Measurements from ENCODE around the gene SLC24A4. TPM values are rescaled to one million over a fixed set of nuclear protein-coding genes. Genes with fewer than 3 reads are reported as not detected.

Gene SLC24A4
- total RNA-seq, 1 donor from 2014 or later, result not detected

GRCh38 chr14:92481386-92481785, 158.4 kb downstream of the SLC24A4 start:
- Histone ChIP-seq H3K4me3 (ENCODE audit: low read depth, low read length) (no peak overlapping the region), H3K36me3 (ENCODE audit: control insufficient read depth, insufficient read depth, low read length) (no peaks in the 10 kb centered on the region), H3K27me3 (ENCODE audit: control insufficient read depth, insufficient read depth, low read length) (no peaks in the 10 kb centered on the region)
- no peak for DNase-seq (ENCODE audit: low read depth)
- peak; percentile 24 for TF ChIP-seq CTCF (IDR thresholded peaks at IDR 0.05; ENCODE audit: insufficient read depth, low read length, poor library complexity, severe bottlenecking)

GRCh38 chr14:92481811-92482555, 159.0 kb downstream of the SLC24A4 start:
- no peak for DNase-seq (ENCODE audit: low read depth)
- Histone ChIP-seq H3K36me3 (ENCODE audit: control insufficient read depth, insufficient read depth, low read length) (no peaks in the 10 kb centered on the region), H3K27me3 (ENCODE audit: control insufficient read depth, insufficient read depth, low read length) (no peaks in the 10 kb centered on the region), H3K4me3 (ENCODE audit: low read depth, low read length) (no peak overlapping the region)
- no peak for TF ChIP-seq CTCF (IDR thresholded peaks at IDR 0.05; ENCODE audit: insufficient read depth, low read length, poor library complexity, severe bottlenecking)

- Histone ChIP-seq H3K4me3 (ENCODE audit: low read depth, low read length) (no peak overlapping the region), H3K36me3 (ENCODE audit: control insufficient read depth, insufficient read depth, low read length) (no peaks in the 10 kb centered on the region), H3K27me3 (ENCODE audit: control insufficient read depth, insufficient read depth, low read length) (no peaks in the 10 kb centered on the region)
- no peak for TF ChIP-seq CTCF (IDR thresholded peaks at IDR 0.05; ENCODE audit: insufficient read depth, low read length, poor library complexity, severe bottlenecking)
- no peak for DNase-seq (ENCODE audit: low read depth)
Observed at GRCh38 chr14:92482621-92483319, 159.8 kb downstream of the SLC24A4 start.

- Histone ChIP-seq H3K4me3 (ENCODE audit: low read depth, low read length) (no peak overlapping the region), H3K36me3 (ENCODE audit: control insufficient read depth, insufficient read depth, low read length) (no peaks in the 10 kb centered on the region), H3K27me3 (ENCODE audit: control insufficient read depth, insufficient read depth, low read length) (no peaks in the 10 kb centered on the region)
- TF ChIP-seq CTCF (IDR thresholded peaks at IDR 0.05; ENCODE audit: insufficient read depth, low read length, poor library complexity, severe bottlenecking), result no peak
- no peak for DNase-seq (ENCODE audit: low read depth)
Observed at GRCh38 chr14:92484132-92484823, 161.3 kb downstream of the SLC24A4 start.

GRCh38 chr14:92486881-92487280, 163.9 kb downstream of the SLC24A4 start:
- TF ChIP-seq CTCF (IDR thresholded peaks at IDR 0.05; ENCODE audit: insufficient read depth, low read length, poor library complexity, severe bottlenecking), result no peak

More at GRCh38 chr14:92486881-92487280, 163.9 kb downstream of the SLC24A4 start:
- H3K27me3 ChIP-seq (ENCODE audit: control insufficient read depth, insufficient read depth, low read length), result no peaks in the 10 kb centered on the region
- DNase-seq (ENCODE audit: low read depth), result no peak
- no peaks in the 10 kb centered on the region for H3K36me3 ChIP-seq (ENCODE audit: control insufficient read depth, insufficient read depth, low read length)
- no peak overlapping the region for H3K4me3 ChIP-seq (ENCODE audit: low read depth, low read length)

All from kidney epithelial cell (primary cell).